Measurements from ENCODE around the gene TFPI.
"Not testable (repeated sequence)": the region's sequence is repeated elsewhere in the genome, so short reads cannot be mapped to it uniquely, and the experiment has no call there.

TFPI gene

GRCh38 chr2:187552828-187553681, 1.2 kb downstream of the TFPI start:
- DNase-seq (ENCODE audit: low spot score): peak; percentile 37

- no peak for DNase-seq (ENCODE audit: low spot score)
These were observed 1.9 kb downstream of the TFPI start for GRCh38 chr2:187552381-187552780.

GRCh38 chr2:187550857-187551256, 3.4 kb downstream of the TFPI start:
- DNase-seq (ENCODE audit: low spot score): no peak

- no peak for DNase-seq (ENCODE audit: low spot score)
These were observed 4.2 kb downstream of the TFPI start for GRCh38 chr2:187549951-187550555.

- DNase-seq (ENCODE audit: low spot score): no peak
These were observed 5.0 kb downstream of the TFPI start for GRCh38 chr2:187549193-187549592.

- no peak for DNase-seq (ENCODE audit: low spot score)
These were observed 5.6 kb downstream of the TFPI start for GRCh38 chr2:187548656-187549055.

- peak; percentile 72 for DNase-seq (ENCODE audit: low spot score)
These were observed 6.8 kb downstream of the TFPI start for GRCh38 chr2:187547353-187547979.

- DNase-seq (ENCODE audit: low spot score): no peak
These were observed 7.4 kb downstream of the TFPI start for GRCh38 chr2:187546762-187547333.

GRCh38 chr2:187545238-187545751, 8.9 kb downstream of the TFPI start:
- no peak for DNase-seq (ENCODE audit: low spot score)

- DNase-seq (ENCODE audit: low spot score): no peak
These were observed 9.7 kb downstream of the TFPI start for GRCh38 chr2:187544371-187545080.

GRCh38 chr2:187543488-187543887, 10.7 kb downstream of the TFPI start:
- DNase-seq (ENCODE audit: low spot score): no peak

GRCh38 chr2:187542123-187542522, 12.1 kb downstream of the TFPI start:
- DNase-seq (ENCODE audit: low spot score): no peak

GRCh38 chr2:187541086-187542085, 12.8 kb downstream of the TFPI start:
- DNase-seq (ENCODE audit: low spot score): peak; percentile 24

GRCh38 chr2:187538222-187538621, 16.0 kb downstream of the TFPI start:
- DNase-seq (ENCODE audit: low spot score): not testable (repeated sequence)

- DNase-seq (ENCODE audit: low spot score): not testable (repeated sequence)
These were observed 18.9 kb downstream of the TFPI start for GRCh38 chr2:187535381-187535780.

GRCh38 chr2:187532333-187533120, 21.7 kb downstream of the TFPI start:
- no peak for DNase-seq (ENCODE audit: low spot score)

GRCh38 chr2:187529977-187530721, 24.1 kb downstream of the TFPI start:
- no peak for DNase-seq (ENCODE audit: low spot score)

GRCh38 chr2:187529248-187529976, 24.8 kb downstream of the TFPI start:
- no peak for DNase-seq (ENCODE audit: low spot score)
